ENCODE data around the gene TUBGCP6.

The TUBGCP6 gene

DNA sequence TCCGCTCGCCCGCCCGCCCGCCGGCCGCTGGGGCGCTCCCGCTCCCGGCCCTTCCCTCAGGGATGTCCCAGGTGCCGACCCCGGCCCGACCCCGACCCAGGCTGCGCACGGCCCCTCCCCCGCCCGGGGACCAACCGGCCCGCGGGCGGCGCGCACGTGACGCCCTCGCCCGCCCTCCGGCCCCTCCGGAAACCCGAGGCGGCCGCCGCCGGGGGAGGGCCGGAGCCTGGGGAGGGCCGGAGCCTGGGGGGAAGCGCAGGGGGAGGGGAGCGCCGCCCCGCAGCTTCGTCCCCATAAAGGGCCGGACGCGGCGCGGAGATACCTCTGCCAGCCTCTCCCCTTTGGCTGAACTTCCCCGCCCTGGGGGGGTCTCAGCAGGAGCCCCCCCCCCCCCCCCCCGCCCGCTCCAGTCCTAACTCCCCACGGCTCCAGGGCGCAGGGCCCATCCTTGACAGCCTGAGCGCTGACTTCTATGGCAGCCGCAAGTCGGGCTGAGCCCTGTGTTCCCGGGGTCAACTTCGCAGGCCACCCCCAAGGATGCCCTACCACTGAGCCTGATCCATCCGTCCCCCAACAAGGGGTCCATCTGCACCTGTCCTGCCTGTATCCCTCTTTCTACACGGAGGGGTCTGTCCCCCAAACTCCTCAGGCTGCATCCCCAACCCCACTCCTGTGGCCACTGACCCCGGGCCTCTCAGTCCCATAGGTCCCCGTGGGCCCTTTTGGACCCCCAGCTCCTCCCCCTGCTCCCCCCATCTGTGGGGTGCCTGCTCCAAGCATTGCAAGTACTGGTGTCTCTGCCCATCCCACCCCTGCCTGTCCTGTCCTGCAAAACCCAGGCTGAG, 17.0 kb upstream of the TUBGCP6 start, which contains the start of gene MAPK12:
TSS of gene MAPK12 (minus strand) at position 69 of the 845 bp plus-strand sequence. CDS start 174 bp downstream, outside the sequence.
- no peak for DNase-seq

DNA sequence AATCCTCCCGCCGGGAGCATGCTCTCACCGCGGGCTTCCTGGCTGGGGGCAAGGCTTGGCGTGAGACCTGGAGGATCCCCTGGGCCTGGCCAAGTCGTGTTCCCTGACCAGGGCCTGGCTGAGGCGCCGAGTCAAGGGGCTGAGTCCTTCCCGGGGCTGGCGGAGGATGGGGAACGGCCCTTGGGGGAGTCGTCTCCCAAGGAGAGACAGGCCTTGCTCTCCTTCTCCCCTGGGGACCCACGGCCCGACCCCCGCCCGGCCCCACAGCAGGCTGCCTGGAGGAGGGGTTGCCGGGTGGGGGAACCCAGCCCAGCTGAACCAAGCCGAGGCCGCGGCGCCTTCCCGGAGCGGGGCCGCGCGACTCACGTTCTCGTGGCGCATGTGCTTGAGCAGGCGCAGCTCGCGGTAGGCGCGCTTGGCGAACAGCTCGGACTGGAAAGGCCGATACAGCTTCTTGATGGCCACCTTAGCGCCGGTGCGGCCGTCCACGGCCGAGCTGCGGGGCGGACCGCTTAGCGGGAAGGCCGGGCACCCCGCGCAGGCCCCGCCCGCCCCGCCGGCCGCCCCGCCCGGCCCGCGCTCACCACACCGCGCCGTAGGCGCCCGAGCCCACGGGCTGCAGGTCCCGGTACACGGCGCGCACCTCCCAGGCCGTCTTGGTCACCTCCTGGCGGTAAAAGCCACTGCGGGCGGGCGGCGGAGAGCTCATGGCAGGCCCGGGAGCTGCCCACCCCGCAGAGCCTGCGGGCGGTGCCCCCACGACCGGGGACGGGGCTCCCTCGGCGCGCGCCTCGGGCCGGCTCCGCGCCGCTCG, 16.2 kb upstream of the TUBGCP6 start:
- peak; percentile 71 for DNase-seq

DNA sequence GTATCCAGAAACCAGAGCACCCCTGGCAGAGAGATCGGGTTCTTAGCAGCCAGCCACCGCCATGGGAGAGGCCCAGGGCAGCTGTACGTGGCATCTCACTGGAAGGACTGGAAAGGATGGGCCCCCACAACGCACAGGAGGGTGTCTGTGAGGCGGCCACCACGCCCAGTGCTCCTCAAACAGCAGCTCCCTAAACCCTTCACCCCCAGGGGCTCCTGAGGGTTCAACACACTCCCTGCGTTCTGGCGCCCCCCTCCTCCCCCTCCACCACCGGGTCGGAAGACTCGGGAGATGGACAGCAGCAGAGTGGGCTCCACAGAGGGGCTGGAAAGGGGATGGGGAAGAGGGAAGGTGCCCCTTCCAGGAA, 15.6 kb upstream of the TUBGCP6 start:
- DNase-seq = no peak

DNA sequence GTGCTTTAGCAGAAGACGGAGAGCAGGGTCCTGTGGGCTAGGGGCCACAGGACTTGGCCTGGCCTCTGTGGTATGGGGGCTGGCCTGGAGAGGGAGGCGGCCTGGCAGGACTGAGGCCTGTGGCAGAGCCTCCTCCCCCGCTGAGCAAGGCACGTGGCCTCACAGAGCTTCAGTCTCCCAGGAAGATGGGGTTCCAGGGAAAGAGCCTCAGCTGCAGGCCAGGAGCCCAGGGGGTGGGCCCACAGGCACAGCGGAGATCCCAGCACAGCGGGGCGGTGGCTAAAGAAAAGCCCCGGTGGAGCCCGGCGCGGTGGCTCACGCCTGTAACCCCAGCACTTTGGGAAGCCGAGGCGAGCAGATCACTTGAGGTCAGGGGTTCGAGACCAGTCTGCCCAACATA, 14.5 kb upstream of the TUBGCP6 start:
- DNase-seq = no peak

DNA sequence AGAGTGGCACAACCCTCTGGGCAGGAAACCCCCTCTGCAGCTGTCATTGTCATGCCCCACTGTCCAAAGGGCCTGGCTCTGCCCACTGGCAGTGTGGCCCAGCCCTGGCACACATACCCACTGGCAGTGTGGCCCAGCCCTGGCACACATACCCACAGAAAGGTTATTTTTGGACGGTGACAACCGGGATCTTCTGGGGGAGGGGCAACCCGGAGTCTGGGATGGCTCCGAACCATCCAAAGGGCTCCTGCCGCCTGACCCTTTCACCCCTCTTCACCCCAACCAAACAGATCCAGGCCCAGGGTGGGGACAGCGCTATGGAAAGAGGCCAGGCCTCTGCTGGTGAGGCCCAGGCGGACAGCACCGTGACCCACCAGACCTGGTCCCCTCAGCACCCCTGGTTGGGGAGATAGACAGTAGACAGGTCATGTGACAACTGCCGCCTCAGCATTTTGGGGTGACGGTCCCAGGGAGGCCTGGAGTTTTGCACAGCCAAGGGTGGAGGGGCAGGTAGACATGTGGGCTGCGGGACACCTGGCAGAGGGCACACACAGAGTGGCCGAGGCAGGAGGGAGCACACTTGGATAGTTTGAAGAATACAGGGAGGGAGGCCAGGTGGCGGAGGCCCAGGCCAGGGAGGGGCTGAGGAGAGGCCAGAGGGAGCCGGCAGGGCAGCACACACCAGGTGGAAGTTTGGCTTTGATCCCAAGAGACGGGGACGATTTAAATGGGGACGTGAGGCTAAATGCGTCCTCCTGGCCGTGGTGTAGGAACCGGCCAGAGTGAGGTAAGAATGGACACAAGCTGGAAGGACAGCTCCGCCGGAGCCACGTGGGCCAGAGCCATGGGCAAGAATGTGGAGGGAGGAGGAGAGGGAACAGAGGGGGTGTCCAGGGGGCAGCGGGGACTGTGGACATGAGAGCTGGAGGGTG, 13.8 kb upstream of the TUBGCP6 start:
- DNase-seq = no peak

DNA sequence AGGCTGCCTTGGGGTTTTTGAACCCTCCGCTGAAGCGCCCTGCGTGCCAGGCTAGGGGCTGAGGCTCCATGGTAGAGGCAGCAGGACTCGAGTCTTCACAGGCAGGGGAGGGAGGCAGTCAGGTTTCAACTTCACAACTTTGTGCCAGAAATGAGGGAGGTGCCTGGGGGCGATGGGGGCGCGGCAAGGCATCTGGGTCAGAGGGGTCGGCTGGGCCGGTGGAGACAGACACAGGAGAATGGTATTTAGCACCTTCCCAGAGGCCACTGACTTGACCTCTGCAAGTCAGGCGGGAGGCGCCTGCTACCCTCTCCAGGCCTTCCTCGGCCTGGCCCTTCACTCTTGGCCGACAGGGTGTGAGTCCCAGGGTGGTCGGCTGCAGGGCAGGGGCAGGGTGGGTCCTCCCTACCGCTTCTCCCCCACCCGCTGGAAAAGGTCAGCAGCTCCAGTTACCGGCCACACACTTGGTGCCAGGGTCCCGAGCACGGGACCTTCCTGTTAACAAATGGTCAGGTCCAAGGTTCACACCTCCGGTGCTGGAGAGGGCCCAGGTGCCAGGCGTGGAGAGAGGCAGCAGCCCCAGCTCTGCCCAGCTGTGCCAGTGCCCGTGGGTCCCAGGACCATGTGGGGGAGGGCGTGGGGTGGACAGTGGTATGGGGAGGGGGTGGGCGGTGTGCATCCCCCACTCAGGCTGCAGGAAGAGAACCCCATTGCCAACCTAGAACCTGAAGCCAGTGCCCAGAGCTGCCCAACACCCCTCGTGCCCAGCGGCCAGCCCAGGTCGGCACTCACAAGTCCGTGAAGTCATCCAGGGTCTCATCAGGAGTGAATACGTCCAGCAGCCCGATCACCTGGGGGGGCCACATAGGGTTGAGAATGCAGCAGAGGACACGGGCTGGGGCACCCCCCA, 12.9 kb upstream of the TUBGCP6 start:
- DNase-seq = no peak

DNA sequence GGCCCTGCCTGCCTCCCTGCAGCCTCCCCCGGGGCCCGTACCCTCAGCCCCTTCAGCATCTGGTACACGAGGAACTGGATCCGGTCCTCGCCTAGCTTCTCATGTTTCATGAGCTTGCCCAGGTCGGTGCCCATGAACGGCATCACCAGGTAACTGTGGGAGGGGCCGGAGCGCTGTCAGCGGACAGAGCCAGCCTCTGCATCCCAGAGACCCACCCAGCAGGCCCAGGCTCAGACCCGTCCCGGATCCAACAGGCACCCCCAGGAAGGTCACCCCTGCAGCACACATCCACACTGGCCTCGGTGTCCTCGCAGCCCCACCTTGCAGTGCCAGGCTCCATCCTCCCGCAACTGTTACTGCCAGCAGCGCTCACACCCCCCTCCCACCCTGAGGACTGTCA, 12.2 kb upstream of the TUBGCP6 start:
- DNase-seq = no peak

DNA sequence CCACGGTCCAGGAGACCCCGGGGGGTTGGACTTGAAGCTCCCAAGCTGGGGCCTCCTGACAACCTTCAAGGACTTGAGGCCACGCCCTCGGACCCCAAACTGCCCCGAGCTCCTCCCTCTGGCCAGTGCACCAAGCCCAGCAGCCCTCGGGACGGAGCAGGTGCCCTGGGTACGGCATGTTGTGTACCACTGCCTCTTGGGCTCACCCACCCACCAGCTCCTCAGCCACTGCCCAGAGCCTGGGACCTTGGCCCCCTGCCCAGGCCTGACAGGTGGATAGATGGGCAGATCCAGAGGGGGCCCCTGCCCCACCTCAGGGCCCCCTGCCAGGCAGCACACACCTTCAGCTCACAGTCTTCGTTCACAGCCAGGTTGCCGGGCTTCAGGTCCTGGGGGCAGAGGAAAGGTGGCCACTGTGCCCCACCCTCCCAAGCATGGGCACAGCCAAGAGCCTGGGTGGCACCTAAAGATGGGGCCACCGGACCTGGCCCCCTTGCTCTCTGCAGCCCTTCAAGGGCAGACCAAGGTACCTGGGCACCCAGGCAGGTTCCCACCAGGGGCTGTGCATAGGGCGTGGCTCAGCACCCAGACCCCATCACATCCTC, 11.5 kb upstream of the TUBGCP6 start:
- no peak for DNase-seq

DNA sequence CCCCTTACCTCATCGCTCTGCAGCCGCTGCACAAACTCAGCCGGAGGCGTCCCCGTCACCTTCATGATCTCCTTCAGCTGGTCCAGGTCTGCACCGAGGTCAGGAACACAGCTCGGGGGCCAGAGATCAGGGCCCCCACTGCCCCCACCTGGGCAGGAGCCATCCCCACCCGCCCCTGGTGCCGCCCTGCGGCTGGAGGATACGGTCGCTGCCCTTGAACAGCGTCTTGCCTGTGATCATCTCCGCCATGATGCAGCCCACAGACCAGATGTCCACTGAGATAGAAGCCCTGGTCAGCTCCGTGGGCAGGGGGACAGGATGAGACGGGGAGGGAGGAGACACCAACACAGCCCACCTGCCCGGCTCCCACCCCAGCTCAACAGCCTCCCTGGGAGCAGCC, 10.8 kb upstream of the TUBGCP6 start:
- DNase-seq = no peak

DNA sequence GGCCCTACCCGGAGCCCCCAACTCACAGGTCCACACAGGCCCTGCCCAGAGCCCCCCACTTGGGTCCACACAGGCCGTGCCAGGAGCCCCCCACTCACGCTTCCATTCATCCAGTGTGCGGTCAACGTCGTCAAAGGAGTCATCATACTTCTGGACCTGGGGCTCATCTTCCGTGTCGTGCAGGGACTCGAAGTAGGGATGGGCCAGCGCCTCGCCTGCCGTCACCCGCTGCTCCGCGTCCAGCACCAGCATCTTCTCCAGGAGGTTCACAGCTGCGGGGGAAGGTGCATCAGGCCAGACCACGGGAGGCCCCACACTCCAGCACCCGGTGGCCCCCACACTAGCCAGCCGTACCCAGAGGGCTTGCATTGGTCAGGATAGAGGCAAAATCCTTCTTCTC, 10.3 kb upstream of the TUBGCP6 start:
- DNase-seq = no peak

DNA sequence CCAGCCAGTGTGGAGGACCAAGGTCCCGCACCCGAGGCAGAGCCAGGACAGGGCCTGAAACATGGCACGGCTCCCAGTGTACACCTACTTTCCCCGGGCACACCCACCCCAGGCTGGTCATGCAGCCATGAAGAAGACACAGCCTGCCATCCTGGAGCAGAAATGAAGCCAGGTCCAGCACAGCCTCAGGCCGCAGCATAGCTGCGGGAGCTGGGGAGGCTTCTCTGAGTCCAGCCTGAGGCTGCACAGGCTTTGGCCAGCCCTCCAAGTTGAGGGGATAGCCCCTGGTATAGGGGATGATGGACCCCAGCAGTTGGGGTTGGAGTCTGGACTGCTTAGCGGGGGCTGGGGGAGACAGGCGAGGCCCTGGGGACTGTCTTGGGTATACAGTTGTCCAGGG, 9.1 kb upstream of the TUBGCP6 start:
- no peak for DNase-seq

DNA sequence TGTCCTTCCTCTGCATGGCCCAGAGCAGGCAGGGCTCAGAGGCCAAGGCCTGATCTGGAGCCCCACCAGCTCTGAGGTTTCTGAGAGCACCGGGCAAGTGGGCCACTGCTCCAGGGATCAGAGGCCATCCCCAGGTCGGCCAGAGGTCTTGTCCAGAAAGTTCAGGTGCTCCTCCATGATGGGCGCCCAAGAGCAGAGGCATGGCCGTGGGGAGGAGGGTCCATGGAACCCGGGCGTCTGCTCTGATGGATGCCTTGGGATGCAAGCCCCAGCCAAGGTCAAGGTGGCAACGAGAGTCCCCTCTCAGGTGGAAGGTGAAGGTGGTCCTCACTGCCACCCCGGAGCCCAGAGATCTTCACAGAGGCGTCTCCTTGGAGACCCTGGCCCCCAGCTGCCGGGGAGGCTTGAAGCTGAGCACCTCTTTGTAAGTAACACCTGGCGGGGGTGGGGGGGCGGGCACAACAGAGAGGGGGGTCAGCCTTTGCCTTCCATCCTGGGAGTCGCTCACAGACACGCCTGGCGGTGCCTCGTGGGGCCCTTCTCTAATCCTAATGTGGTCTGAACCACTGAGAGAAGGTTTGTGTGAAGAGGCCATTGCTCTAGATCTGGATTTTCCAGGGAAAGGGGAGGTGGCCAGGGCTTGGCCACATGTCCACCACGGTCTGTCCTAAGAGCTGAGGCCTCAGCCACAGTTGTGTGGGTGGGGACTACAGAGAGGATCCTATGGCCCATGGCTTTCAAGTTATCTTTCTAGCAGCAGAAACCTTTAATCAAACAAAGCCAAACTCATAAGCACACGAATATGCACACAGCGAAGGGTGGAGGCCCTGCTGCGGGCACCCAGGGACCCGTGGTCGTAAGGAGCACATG, 8.5 kb upstream of the TUBGCP6 start:
- DNase-seq = no peak

DNA sequence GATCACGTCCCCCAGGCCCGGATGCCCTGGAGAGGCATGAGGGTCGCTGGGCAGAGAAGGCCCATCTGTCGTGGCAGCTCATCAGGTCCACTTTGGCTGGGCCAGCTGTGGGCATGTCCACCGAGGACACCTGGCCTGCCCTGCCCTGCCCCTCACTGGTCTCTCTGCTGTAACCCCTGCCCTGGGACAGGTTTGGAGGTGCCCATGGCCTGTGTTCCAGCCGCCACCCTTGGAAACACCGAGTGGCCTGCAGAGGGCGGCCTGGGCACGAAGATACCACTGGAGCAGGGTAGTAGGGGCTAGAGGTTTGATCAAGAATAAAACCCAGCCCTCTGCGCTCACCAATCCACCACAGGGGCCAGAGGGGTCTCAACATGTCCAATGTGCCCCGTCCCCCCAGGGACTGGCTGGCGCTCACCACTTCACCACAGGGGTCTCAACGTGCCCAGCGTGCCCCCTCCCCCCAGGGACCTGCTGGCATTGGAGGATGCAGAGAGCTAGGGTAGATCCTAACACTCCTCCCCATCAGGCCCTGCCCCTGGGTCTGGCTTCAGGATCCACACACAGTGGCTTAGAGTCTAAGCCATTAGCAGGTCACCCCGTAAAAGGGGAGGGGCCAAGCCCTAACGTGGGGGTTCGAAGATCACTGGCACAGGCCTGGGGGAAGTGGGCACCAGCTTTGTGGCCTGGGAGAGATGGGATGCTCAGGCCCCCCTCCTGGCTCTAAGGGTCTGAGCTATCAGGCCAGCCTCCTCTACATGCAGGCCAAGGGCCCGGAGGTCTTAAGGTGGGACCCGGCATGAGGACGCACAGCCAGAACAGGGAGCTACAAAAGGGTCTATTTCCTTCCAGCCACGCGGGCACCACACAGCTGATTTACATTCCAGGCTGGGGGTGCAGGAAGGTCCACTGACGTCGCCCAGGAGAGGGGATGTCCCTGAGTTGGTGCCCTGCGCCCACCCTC, 7.5 kb upstream of the TUBGCP6 start:
- DNase-seq = peak; percentile 76

DNA sequence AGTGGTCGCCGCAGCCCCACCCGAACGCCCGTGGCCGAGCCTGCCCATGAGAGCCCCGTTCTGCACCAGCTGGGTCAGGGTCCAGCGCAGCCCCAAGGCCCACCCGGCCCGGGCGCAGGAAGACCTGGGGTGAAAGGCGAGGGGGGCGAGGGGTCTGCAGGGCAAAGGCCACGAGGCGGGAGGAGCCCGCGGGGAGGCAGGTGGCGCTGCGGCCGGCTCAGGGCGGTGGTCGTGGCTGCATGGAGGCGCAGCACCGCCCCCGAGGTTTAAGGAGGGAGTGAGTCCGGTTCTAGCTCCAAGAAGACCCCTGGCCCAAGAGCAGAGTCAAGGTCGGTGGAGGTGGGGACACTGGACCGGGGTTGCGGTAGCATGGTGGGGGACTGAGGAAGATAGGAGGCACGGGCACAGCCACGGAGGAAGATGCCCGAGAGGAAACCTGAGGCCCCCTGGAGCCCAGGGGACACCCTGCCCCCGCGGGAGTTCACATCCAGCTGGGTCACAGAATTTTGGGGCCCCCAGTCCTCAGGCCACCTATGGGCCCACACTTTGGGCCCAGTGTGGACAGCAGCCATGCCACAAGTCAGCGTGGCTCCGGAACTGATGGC, 6.8 kb upstream of the TUBGCP6 start:
- DNase-seq = no peak

DNA sequence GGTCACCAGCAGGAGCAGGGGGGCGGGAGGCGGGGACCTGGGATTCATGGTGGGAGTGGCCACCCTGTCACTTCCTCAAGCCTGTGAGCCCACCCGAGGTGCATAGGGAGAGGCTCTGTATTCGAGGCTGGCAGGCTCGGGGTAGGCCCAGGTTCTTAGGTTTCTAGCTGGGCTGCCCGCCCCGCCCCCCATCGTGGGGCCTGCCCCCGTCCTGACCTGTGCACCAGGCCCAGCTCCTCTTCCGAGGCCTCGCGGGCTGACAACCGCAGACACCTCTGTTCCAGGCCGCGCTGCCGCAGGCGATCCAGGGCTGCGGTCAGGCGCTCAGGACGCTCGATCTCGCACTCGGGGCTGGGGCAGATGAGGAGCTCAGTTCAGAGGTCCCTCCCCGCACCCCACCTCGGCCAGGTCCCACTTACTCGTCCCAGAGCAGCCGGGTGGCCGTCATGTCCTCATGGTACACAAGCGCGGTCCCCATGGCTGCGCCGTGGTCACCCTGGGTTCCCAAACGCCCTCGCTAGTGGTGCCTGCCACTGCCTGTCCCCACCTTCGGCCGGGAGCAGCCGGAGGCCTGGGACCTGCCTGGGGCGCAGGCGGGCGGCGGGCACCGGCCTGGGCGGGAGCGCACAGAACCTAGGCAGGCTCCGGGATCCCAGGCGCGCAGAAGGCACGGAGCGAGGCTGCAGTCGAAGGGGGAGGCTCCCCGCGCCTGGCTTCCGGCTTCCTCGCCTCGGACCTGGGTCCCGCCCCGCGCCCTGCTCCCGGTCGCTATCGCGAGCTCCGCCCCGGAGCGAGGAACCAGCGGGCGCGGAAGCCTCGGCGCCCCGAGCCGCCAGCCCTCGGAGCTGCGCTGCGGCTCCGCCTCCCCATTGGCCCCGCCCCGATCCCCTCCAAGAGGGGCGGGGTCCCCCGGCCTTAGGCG, 6.0 kb upstream of the TUBGCP6 start, which contains the start of gene HDAC10:
TSS of gene HDAC10 (minus strand) at position 711 of the 922 bp plus-strand sequence. CDS start at position 478, 233 bp downstream.
- peak; percentile 85 for DNase-seq

DNA sequence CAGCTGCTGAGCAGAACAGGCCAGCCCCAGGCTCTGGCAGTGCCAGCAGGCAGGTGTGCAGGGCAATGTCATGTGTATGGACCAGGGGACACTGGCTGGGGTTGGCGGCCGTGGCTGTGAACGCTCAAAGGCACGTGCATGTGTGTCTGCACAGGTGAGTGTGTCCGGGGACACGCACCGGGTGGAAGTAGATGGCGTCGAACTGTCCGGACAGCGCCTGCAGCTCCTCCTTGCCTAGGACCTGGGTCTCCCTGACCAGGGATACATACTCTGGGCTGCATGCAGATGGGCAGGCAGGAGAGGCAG, 5.4 kb upstream of the TUBGCP6 start:
- no peak for DNase-seq

Measured in retina (tissue), 1 donor.